Measurements from ENCODE around the gene SHROOM3.

The SHROOM3 gene

DNA sequence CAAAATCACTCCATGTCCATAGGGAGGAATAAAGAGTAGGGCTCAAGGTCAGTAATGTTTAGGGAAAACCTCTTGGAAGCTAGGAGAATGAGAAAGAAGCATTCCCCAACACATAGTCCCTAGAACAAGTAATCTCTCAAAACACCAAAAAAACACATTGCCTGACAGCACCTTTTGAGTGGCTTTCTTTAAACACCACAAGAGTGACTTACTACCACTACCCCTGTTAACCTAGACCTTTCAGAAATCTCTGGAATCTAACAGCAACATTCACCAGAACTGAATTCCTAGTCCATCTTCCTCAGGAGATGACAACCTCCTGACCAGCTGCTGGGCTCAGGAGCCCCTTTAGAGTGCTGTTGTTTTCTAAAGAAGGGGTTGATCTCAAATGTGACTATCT lies 320.7 kb downstream of the SHROOM3 start:
- DNase-seq = no peak

GRCh38 chr4:76756416-76756815 lies 321.4 kb downstream of the SHROOM3 start:
- DNase-seq = no peak

- DNase-seq = no peak
Observed at GRCh38 chr4:76757418-76757939, 322.4 kb downstream of the SHROOM3 start.

DNA sequence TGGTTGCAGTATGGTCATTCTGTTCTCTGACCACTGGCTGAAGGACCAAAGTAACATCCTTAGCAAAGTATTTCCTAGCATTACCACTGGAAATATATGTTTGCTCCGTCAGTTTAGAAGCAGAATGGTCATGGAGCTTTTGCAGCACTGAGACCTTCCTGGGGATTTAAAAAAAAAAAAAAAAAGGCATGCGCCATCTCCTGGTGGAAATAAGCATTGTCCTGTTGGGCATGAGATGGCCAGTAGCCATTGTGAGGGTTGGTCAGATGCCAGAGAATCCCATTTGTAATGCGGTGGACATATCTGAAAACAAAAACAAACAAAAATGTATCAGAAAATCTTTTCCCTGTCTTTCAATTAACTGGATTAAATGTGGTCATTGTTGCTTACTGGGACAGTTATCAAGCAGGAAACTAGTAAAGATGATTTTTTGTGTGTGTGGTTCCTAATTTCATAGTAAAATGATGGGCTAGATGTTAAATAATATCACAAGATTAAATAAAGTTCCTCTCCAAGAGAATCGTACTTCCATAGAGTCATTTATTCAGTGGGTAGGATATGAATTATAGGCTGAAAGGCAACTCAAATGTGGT lies 323.4 kb downstream of the SHROOM3 start:
- peak in 1 of 2 experiments; percentile 4 for DNase-seq

DNA sequence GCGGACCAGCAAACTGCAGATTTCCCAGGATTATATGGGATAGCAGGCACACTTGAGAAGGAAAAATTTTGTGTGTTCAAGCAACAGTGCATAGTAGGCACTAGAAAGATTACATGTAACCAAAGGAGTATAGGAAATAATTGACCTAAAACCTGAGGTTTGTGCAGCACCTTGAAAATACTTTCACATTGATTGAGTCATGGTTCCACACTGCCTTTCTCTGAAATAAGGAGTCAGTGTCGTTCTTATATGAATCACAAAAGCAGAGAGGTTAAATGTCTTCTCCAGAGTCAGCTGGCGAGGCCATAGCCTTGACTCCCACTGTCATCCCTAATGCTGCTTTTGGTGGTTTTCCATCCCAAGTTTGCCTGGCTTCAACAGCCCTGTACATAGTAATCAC lies 324.0 kb downstream of the SHROOM3 start:
- DNase-seq = no peak

DNA sequence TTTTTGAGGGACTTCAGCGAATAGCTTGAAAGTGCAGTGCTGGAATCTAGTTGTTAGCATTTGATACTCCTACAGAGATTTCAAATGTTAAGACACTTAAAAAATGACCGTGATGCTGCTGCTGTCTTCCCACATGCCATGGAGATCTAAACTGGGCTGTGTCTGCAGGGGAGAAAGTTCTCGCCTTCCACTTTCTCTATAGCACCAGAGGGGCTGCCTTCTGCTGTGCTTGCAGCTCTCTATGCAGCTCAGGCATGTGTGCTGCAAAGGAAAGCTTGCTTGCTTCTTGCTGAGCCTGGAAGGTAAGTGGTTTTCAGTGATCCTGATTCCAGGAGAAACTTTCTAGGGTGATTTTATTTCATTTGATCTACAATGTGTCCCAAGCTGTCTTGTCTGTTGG lies 325.2 kb downstream of the SHROOM3 start:
- no peak for DNase-seq

DNA sequence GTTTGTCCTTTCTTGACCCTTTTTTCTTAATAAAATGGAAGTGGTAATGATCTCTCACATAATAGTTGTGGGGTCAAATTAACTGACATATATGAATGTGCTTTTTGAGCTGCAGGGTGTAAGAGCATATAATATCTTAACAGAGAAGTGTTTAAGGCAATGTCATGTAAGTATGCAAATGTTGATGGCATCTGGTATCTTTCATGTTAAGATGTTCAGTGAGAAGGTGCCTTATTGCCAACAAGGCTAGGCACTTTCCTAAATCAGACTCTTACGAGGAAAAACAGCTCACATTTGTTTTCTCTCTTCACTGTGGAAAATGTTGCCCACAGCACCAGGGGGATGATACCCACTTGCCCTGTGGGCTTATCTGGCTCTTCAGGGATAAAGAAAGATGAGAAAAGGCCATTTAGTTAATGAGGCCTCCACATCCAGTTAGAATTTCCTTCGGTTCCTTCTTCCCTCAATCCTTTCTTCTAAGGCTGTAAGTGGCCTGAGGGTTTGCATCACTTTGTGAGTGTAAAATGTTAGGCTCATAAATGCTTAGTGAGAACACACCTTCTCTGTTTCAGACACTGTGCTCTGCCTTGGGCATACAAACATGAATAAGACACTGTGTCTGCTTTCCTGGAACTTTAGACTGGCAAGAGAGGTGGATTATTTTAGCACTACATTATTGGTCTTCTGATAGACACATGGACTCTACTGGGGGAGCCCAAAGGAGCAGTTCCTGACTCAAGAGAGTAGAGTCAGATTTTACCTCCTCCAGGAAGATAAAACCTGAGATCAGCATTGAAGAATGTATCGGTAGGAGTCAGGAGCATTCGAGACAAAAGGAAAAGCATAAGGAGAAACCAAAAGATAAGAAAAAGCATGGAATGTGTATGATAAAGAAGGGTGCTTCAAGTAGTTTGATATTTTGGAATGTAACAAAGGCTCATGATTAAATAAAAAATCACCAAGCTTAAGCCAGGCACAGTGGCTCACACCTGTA lies 327.4 kb downstream of the SHROOM3 start:
- DNase-seq = no peak

GRCh38 chr4:76764251-76764650 lies 329.2 kb downstream of the SHROOM3 start:
- no peak for DNase-seq

- no peak for DNase-seq
Observed at GRCh38 chr4:76765473-76766183, 330.6 kb downstream of the SHROOM3 start.

DNA sequence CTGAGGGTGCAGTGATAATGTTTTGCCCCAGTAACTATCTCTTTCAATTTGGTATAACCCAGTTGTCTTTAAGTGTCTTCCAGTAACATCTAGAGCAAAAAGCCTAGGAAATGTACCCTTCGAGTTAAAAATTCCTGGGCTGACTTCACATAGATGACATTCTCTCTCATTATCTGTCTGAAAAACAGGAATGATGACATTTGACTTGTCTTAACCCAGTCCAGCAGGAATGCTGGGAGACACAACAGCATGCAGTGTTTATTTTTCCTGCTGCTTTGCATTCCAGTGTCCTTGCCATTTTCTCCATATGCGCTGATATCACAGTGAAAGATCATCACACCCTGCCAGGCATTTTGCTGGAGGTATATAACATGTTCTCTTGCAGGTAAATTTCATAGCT lies 333.0 kb downstream of the SHROOM3 start:
- DNase-seq = no peak

DNA sequence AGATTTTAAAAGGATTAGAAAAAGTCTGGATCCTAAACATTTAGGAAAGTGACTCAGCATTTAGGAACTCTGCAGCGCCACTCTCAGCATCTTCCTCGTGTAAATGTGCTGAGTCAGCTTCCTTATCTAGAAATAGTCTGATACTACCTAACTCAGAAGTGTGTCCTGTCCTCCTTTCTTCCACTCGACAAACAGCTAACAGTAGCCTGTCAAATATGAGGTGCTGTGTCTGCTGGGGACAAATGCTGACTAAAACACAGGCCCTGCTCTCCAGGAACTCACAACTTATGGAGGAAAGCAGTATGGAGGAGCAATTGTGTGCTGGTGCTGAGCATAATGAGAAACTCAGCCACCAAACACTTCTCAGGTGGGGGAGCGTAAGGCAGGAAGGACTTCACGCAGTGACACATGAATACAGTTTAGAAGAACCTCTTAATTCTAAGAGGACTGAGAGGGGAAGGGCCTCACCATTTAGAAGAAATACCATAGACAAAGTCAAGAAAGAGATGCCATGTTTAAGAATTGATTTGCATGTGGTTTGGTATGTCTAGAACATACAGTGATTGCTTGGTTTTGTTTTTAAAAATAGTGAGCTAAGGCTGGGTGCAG lies 337.6 kb downstream of the SHROOM3 start:
- DNase-seq = no peak

DNA sequence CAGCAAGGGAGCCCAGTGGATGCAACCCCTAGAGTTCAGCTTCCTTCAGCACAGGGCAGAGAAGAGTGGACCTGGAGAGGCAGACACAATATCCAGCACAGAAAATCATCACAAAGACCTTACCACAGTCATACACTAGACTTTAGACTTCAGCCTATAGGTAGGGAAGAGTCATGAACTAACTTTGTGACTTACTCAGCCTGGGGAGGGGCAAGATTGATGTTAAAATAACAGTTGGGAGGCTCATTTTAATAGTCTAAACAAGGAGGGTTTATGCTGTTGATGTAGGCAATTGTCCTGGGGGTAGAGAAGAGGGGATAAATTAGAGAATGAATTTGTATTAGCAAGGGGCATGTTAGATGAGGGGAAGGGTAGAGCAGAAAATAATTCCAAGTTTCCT lies 338.7 kb downstream of the SHROOM3 start:
- no peak for DNase-seq

DNA sequence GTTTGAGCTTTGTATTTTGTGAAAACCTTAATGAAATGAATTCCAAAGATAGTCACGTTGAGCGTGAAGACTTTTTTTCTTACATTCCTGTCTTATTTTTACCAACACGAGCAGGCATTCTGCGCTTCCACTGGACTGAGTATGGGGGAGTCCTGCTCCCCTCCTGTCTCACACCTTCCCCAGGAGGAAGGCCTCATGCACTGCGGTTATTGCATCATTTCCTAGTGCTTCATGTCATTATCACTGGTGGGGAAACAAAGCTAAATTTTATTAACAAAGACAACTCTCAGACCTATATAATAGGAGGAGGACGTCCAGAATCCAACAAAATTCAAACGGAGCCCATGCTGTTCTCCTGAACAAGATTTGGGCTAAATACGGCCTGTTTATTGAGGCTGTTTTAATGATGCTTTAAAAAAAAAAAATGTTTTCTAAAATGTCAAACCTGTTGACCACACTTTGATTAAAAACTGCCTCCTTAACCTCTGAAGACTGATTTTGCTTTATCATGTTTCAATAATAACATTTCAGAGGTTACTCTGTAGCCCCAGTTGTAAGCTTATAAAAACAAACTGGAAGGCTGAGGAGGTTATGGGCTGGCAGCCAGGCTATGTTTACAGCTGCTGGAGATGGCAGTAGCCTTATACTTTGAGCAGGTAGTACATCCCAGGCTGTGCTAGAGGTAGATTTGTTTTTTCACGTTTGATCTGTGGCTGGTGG lies 344.9 kb downstream of the SHROOM3 start:
- DNase-seq = no peak

DNA sequence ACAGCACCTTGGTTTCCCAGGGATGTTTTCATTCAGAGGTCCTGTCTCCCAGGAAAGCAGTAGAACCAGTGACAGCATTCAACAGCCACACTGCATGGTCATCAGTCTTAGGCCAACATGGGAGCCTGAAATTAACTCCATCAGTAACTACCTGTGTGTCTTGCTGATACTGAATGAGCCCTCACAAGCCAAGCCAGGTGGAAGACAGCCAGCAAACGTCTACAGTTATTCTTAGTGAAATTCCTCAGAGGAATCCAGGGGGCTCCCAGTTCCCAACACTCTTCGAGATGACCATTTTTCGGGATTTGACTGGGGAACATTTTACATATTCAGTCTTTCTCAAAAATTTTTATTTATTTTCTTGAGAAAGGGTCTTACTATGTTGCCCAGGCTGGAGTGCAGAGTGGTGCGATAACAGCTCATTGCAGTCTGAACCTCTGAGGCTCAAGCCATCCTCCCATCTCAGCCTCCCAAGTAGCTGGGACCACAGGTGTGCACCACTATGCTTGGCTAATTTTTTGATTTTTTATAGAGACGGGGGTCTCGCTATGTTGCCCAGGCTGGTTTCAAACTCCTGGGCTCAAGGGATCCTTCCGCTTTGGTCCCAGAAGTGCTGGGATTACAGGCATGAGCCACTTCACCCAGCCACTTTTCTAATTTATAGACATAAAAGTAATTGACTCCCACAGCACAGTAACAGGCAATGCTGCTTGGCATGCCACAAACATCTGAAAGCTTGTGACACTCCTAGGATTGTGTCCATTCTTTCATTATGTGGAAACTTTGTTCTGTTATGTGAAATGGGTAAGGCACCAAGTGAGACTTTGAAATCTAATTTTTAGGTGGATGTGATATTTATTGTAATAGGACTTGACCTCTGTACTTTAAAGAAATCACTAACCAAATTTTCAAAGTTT lies 346.0 kb downstream of the SHROOM3 start:
- DNase-seq = no peak

GRCh38 chr4:76781698-76782595 lies 346.9 kb downstream of the SHROOM3 start:
- no peak for DNase-seq

DNA sequence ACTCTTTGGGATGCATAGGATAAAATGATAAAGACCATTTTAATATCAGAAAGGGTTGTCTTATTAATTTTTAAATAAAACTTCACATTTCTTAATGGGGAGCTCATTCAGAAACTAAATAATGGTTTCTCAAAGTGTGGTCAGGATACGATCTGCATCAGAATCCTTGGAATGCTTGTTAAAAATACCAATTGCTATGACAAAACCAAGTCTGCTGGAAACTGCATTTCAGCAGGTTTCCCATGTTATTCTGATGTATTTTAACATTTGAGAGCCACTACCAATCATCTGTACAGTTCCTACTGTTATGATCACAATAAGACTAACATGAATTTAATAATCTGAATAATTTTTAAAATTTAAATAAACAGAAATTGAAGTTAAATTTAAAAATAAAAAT lies 347.8 kb downstream of the SHROOM3 start:
- DNase-seq = no peak

DNA sequence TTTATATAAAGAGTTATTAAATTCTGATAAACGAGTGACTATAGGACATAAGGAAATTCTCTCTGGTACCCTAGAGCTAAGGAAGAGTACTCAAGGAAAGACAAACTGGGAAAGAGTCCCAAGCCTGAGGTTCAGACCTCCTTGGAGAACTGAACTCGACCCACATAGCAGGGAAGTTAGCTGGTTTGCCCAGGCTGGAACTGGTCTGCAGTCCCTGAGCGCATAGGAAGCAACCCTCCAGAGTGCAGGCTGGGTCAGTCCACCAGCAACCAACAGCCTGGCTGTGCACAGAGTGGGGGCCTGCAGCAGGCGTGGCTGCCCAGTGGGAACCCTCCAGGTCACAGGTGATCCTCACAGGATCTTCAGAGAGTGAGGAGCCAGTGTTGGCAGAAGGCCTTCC lies 348.8 kb downstream of the SHROOM3 start:
- no peak for DNase-seq

DNA sequence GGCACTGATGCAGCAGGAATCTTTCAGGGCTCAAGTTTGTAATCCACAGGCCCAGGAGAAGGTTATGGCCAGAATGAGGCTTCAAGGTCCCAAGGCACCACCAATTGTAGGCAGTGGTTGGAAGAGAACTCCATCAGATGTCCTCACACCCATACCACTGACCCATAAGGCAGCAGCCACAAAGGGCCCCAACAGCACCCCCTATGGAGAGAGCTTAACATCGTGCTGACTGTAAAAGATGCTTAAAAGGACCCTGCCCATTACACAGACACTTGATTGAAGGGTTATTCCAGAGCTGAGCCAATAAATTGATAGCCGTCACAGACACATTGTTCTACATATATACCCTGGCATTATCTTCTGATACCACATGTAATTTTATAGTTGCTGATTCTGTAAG lies 349.2 kb downstream of the SHROOM3 start:
- no peak for DNase-seq

GRCh38 chr4:76787898-76788297 lies 352.9 kb downstream of the SHROOM3 start:
- no peak for DNase-seq

- no peak for DNase-seq
Observed at GRCh38 chr4:76790377-76790776, 355.3 kb downstream of the SHROOM3 start.

Measured in AML-193 (cell line).